ENCODE measurements around the gene GBX1.

Gene GBX1

DNA sequence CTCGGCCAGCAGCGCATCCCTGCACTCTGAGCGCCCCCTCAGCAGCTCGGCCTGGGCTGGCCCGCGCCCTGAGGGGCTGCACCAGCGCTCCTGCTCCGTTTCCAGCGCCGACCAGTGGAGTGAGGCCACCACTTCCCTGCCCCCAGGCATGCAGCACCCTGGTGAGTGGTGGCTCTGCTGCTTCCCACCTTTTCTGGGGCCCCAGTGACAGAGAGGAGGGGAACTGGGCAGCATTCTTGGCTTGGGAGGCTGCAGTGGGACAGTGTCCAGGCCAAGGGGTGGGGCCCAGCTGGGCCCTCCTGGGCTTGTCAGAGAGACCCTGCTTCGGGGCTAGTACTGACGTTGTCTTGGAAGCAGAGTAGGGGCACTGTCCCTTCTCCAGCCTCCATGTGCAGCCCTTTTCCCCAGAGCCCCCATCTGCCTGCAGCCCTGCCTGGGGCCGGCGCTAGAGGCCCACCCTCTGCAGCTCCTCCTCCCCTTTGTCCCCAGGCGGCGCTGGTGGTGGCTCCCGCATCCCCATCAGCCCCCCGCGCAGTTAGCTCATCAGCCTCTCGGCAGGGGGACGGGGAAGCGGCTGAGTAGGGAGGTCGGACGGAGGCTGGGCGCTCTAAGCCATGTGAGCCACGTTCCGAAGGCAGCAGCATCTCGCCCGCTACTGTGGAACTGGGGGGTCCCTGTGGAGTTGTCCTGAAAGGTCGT, 29.2 kb downstream of the GBX1 start:
- DNase-seq: no peak

DNA sequence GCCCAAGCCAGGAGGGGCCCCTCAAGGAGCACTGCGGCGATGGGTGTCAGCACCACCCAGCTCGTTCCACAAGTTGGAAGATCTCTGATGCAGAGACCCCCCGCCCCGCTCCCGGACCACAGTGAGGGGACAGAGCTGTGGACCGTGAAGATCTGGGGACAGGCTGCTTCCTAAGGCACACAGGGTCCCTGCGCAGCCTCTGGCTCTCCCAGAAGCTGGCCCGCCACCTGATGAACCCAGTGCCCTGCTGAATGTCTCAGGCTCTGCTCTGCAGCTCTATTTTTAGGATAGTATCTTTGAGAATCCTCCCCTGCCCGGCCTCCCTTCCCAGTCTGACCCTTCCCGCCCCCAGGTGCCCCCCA, 29.7 kb downstream of the GBX1 start:
- DNase-seq: no peak

DNA sequence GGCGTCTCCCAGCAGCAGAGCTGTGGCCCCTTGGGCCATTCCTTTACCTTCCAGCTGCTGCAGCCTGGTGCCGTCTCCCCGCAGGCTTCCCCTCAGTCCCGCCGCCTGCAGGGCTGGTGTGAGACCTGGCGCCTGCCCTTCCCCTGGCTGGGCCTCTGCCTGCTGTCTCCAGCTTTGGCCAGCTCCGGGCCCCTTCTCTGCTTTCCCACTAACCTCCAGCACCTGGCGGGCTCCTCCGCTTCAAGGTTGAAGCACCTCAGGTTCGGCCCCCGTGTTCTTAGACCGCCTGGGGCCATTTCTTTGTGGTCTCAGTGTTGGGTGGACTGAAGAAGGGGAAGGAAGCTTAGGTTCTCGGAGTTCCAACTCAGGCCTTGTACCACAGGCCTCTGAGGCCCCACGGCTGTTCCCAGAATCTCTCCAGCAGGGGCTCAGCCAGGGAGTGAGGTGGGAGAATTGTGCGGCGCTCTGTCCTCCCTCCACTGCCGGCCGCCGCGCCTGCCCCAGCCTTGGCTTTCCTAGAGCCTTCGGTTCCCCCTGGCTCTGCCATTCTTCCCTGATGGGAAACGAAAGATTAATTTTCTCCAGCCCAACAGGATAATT, 30.3 kb downstream of the GBX1 start:
- no peak for DNase-seq

DNA sequence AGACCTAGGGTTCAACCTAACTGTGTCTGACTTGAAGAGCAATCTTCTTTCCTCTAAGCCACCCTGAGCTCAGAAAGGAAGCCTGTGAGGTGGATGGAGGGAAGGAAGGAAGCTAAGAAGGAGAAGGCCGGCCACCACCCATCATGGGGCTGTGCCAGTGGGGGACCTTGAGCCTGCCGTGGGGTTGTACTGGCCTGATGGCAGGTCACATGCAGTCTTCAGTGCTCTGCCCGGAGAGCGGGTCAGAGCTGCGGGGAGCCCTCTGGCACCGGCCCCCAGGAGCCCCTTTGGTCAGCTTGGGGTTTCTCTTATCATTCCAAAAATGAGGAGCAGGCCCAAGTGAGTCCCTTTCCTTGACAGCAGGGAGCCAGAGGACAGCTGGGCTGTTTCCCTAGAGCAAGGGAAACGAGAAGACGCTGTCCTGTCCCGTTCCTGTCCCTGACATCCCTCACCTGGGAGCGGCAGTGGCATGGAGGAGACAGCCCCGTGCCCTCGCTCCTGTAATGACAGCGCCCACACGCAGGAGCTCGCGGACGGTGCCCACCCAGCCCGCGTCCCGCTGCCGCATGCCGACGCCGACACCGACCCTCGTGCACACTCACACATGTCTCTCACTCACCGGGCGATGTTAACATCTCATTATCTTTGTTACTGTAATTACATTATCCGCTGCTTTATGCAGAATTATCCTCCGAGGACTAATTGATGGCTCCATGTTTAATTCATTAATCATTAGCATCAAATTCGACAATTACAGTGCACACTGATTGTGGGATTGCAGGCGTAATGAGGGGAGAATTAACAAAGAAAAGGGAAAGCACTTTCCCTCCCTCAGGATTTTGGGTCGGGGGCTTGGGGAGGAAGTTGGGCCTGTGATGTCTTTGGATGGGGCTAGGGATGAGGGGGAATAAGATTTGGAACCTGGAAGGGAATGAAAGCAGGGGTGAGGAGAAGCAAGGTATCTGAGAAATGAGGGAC, 31.3 kb downstream of the GBX1 start:
- DNase-seq: no peak

DNA sequence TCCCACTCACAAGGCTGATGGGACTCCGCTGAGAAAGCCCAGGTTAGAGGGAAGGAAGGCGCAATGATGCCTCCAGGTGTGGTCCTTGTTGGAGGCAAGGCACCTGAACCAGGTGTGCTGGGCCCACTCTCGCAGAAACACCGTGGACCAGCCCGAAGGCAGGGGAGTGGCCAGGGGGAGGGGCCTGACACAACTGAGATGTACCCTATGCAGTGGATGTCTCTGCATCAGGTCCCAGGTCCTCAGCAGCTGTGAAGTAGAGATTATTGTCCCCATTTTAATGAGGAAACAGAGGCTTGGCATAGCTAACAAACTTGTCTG, 32.0 kb downstream of the GBX1 start:
- DNase-seq: no peak

DNA sequence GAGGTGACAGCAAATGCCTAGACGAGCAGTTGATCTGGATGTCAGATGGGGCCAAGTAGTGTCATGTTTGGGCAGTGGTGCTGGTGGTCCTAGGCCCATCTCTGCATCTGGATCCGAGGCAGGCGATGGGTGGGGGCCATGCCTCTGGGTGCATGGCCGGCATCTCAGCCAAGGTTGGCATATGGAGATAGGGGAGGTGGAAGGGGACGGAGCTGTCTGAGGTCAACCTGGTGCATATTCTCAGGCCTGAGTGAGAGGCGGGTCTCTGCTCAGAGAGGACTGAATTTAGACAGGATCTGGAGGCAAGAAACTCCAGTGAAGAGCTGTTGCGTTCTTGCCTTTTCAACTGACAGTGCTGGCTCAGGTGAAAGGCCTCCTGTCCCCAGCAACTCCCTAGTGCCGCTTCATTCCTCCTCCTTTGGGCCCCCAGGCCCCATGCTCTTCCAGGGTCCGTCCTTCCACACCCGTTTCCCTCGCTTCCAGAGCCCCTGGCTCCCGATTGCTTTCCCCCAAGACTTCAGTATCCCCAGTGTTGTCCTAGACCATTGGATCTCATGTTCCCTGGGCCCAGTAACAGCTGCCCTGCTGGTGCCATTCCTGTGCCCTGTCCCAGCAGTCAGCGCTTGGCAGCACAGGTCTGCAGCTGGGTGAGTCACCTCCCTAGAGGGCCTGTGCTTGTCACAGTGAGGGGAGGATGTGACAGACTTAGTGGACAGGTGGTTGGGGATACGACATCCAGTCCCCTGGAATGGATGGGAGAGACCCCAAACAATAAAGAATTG, 32.6 kb downstream of the GBX1 start:
- no peak for DNase-seq

DNA sequence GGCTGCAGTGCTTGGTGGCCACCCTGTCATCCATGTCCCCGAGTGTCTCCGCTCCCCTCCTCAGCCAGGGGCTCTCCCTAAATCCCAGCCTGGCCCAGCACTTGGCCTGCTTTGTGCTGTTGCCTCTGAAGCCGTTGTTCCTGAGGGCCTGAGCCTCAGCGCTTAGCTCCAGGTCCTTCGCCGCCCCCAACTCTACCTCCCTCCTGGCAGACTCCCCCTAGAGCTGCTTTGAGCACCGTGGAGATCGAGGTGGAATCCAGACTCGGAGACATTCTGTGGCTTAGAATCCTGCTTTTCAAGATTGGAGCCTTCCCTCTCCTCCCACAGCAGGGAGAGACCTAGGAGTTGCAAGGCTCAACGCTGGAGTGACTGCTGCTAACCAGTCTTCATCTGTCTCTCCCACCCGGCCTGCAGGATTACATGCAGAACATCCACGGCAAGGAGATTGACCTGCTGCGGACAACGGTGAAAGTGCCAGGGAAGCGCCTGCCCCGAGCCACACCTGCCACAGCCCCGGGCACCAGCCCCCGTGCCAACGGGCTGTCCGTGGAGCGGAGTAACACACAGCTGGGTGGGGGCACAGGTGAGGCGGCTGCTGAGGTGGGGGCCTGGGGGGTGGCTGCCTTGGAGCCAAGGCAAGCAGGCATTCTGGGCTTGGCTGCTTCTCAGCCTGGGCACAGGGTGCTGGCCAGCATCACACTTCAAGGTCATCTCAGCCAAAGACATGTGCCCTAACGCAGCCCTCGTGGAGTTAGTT, 33.3 kb downstream of the GBX1 start:
- DNase-seq: no peak

DNA sequence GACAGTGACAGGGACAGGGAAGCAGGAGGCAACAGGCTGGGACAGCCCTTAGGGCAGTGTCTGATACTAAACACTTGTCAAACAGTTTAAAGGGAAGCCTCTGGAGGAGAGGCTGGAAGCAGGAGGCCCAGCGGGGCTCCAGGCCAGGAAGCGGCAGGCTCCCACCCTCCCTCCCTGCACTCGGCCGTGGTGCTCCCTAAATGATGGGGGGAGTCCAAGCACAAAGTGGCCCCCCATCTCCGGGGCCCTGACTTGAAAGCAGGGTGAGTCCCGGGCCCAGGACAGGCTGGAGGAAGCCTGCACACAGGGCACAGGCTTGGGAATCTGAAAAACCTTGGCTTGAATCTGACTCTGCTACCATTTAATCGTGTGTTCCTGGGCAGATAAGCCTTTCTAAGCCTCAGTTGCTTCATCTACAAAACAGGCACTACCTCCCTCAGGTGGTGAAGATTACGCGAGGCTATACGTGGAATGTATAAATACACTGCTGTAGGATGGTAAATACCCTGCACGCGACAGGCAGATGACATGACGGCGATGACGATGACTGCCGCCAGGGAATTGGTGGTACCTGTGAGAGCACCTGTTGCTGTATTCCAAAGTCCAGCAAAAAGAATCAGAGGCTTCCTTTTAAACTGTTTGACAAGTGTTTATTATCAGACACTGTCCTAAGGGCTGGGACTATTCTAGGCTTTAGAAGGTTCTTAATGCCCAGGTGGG, 34.1 kb downstream of the GBX1 start:
- no peak for DNase-seq

DNA sequence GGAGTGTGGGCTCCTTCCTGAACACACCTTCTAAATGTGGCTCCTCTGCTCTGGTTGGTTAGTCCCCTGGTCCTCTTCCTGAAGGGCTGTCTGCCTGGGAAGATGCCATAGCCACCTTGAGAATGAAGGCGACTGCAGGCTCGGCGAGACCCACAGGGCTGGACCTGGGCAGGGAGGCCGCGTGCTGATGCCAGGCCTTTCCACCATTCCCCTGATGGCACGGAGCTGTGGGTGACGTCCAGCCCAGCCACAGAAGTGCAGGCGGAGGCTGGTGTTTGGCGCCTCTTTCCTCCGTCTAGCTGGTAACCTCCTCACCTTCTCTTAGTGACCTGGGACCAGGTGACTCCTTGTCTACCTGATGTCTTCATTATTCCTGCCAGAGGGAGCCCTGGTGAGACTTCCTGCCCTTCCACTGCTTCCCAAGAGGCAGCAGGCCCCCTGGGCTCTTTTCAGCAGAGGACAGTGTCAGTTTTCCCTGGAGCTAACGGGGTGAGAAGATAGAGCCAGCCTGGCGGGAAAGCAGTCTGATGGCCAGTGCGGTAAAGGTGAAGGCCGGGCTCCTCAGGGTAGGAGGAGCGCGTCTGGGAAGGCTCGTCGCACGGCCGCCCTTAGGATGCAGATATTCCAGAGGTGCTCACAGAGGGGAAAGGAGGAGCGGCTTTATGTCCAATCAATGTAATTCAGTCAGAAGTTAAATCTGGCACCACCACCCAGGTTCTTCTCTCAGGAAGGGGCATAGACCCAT, 34.9 kb downstream of the GBX1 start:
- no peak for DNase-seq

DNA sequence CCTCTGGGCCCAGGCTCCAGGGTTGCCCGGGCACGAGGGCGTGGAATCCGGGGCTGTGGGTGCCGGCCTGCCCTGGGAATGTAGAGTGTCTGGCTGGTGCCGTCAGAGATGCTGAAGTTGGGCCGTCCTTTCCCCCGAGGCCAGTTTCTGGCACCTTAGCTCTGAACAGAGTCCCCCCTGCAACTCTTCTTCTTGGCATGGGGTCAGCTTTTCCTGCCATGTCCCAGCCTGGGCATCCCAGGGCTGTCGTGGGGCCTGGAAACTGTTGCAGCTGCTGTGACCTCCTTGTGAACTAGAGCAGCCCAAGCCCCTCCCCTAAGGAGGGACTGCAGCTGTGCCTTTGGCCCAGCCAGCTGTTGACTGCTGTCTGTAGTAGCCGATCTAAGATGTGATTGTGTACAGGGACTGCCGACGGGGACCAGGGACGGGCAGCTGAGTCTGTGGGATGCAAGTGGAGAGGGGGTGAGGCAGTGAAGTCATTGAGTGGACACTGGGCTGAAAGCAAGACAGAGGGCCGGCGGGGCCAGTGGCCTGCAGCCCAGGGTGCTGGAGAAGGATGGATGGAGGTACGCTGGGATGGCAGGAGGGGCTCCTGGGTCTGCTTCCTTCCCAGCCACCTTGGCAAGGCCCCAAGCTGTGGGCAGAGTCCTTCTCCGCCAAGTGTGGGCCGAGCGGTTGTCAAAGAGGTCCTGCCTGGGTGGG, 35.8 kb downstream of the GBX1 start:
- no peak for DNase-seq

DNA sequence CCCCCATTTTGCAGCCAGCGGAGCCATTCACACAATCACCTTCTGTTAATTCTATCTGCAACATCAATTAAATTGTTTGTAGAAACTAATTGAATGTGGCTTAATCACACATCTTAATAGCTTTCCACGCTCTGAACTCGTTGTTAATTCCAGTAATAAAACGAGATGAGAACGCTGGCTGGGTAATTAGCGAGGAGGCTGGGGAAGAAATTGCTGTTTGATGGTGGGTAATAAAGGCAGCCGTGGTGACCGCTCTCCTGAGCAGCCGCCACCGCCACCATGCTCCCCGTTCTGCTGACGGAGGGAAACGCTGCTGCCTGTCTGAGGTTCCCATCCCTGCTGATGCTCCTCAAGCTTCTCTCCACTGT, 36.3 kb downstream of the GBX1 start:
- no peak for DNase-seq

DNA sequence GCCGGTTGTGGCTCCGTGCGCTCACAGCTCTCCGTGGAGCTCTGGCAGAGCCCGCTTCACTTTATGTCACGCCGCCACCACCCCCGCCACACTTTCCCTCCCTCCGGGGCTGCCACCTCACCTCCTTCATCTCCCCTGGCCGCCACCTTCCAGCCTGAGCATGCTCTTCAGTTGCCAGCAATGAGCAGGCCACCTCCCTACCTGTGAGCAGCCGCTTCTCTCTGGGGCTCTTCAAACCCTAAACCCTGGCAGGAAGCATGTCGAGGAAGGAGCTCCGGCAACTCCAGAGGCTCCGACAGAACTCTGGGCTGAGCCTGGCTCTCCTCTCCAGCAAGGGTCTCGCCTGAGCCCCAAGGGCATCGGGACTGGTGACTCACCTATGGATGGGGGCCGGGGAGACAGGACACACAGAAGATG, 36.7 kb downstream of the GBX1 start:
- no peak for DNase-seq

DNA sequence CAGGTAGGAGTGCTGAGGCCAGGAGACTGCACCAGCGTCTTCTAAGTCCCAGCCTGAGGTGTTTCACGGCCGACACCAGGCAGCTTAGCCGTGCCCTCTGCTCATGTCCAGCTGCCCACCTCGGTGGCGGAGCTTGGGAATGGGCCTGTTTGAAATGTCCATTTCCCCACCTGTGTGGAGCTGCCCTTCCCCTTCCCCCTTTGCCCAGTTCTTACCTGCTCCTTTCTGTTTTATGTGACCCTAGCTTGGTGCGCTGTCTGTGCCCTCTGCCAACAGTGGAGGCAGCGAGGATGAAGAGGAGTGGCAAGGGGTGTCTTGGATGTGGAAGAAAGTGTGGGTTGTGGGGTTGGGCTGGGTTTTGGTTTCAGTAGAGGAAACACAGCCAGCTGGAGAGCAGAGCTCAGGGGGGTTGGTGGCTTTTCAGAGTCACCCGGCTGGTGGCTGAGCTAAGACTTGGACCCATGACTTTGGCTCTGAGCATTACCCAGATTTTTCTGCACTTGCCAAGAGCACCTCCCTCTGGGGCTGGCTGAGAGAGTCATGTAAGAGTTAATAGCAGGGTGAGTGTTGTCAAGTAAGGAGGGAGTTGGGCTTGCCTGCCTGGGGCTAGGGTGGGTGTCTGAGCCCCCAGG, 37.4 kb downstream of the GBX1 start:
- no peak for DNase-seq

DNA sequence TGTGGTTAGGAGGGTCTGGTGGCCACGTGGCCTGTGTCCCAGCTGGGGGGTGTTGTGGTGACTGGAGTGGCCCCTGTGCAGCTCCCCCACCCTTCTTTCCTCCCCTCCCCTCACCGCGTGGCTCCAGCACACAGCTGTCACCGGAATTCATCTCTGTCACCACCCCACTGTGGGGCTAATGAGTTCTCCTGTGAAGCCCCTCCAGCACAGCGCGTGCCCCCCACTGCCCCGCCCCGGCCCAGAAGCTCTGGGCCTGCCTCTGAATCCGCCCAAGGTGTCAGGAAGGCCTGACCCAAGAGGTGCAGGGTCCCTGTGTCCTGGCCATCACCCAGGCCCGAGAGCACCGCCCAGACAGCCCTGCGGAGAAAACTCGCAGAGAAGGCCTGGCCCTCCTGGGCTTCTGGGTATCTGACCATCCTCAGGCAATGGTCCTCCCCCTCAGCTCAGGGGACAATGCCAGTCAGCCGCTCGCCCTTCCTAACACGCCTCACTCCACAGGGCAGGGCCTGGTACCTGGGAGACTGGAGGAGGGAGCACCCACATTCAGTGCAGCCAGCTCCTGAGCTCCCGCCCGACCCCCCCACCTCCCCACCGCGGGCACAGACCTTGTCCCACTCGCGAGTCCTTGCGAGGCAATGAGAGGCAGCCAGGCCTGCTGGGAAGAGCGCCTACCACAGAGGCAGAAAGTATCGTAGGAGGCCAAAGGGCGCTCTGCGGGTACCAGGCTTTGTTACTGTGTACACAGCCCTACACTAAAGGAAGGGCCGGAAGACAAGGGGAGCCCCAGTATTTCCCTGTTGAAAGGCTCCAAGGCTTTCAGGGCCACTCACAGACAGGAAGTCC, 38.2 kb downstream of the GBX1 start:
- no peak for DNase-seq

DNA sequence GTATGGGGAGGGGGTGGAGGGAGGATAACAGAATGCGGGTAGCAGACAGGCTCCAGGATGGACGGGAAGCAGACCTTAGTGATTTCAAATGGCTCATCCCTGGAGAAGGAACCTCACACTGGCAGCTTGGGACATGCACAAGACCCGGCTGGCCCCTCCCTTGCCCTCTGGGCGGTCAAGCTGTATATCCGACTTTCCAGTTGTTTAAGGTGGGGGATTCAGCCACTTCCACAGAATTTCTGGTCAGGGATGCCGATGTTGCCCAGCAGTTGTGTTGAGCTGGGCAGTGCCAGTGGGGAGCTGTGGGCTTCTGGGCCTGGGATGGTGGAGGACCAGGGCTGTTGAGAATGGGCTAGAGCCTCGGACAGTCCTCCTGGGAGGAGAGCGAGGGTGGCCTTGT, 38.8 kb downstream of the GBX1 start:
- DNase-seq: no peak

DNA sequence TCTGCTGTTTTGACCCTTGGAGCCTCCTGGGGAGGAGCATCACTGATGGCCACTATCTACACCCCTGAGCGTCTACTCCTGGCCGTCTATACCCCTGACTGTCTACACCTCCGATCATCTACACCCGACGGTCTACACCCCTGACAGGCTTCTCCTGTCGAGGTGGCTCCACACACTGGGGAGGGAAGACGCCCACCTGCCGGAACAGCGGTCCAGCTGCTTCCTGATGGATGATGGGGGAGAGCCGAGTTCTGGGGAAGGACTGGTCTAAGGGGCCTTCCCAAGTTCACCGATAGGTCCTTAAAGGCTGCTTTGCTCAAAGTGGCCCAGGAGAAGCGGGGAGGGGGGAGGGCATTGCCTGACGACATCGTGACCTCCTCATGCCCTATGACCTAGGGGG, 39.4 kb downstream of the GBX1 start:
- DNase-seq: no peak

DNA sequence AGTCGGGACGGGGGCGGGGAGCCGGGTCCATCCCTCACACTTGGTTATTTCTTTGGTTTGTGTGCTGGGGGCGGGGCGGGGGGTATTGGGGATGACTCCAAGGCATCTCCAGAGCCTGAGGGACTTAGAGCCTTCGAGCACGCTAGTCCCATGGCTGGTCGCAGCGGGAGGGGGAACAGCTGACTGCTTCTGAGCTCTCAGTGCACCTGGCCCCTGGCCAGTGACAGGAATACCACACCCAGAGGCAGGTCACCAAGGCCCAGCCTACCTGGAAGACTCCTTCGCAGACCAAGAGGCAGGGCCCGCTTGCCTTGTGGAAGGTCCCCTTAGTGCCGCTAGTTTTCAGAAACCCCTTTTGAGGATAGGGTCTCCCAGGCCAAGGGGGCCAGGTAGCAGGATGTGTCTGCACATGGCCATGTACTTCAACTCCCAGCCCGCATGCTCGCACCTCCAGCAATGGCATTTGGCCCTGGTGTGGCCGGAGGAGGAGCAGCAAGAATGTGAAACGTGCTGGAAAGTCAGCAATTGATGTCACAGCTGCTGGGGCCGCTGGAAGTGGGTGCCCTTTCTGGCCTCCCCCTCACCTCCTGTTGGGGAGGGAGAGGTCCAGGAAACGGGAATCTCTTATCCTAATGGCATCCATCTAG, 40.9 kb downstream of the GBX1 start:
- no peak for DNase-seq

DNA sequence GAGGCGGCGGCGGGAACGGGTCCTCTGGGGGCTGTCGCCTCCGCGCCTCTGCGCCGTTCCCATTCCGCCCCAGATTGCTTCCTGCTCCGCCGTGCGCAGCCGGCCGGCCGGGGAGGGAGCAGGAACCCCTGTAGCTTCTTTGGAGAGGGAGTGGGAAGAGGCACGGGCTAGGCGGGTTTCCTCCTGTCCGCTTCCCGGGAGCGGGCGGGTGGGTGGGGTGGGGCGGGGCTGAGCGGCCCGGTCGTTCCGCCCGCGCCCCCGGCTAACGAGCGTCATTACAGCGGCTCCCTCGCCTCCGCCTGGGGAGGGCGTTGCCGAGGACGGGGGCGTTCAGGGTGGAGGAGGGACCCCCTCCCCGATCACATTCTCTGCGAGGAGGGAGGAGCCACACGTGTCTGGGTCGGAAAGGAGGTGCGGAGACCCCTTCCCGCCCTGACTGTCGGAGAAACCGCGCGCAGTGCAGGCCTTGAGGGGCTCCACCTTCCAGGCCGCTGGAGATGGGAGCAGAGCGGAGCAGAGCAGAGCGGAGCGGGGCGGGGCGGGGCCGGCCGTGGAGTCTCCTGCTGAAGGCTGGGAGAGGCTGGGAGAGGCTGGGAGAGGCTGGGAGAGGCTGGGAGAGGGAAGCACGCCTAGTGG, 41.5 kb downstream of the GBX1 start:
- DNase-seq: no peak
